Measurements from ENCODE around the gene TMEM86B. TPM values are rescaled to one million over a fixed set of nuclear protein-coding genes. Genes with fewer than 3 reads are reported as not detected.

The TMEM86B gene
- total and polyA plus RNA-seq, 2 experiments from 2014 or later = 1.1 to 3.2 TPM

- Mint-ChIP-seq H3K4me3 (no peak overlapping the region), H3K4me1 (no peaks in the 10 kb centered on the region), H3K27ac (no peak overlapping the region), H3K36me3 (ENCODE audit: low read depth) (peaks cover 13% of the 10 kb centered on the region), H3K27me3 (ENCODE audit: insufficient read depth, low read depth, poor library complexity) (peaks cover 7% of the 10 kb centered on the region), H3K9me3 (peaks cover 3% of the 10 kb centered on the region; the same call in 2 of the 3 replicates)
- no peak for TF ChIP-seq ZNF114 (CRISPR knock-in tag; IDR thresholded peaks at IDR 0.05)
- TF ChIP-seq CTCF (conservative IDR thresholded peaks at IDR 0.05; ENCODE audit: low read depth in 2 of 2) = 0 out of 4 replicates have a peak, but pooled peaks of 1 of the 2 experiments have one; percentile 4
- no peak for TF ChIP-seq ZNF331 (CRISPR knock-in tag; IDR thresholded peaks at IDR 0.05; ENCODE audit: low read depth)
- TF ChIP-seq EZH2 (IDR thresholded peaks at IDR 0.05; ENCODE audit: low read depth, unreplicated experiment) = no peak
- TF ChIP-seq POLR2AphosphoS5 (IDR thresholded peaks at IDR 0.05; ENCODE audit: low read depth) = no peak
- Histone ChIP-seq H3F3A (replicated peaks; ENCODE audit: low read depth) (peaks cover 5% of the 10 kb centered on the region; the same call in 1 of the 2 replicates), H3K79me2 (replicated peaks; ENCODE audit: insufficient read depth) (no peaks in the 10 kb centered on the region), H3K36me3 (ENCODE audit: insufficient read depth) (no peaks in the 10 kb centered on the region; the same call in 1 of the 2 replicates), H3K27ac (ENCODE audit: low read depth) (no peak overlapping the region), H3K9me2 (ENCODE audit: insufficient read depth) (no peaks in the 10 kb centered on the region), H3K27me3 (ENCODE audit: insufficient read depth) (no peaks in the 10 kb centered on the region), H4K20me1 (replicated peaks; ENCODE audit: insufficient read depth) (peaks cover 2% of the 10 kb centered on the region; the same call in 1 of the 2 replicates), H3K4me1 (ENCODE audit: insufficient read depth) (no peaks in the 10 kb centered on the region), H3K4me2 (no peak overlapping the region), H3K4me3 (no peak overlapping the region), H2AFZ (no peak overlapping the region)
- ATAC-seq (peak; percentile 70), DNase-seq (ENCODE audit: low spot score) (peak; percentile 54)
These were observed 43.6 kb upstream of the TMEM86B start for GRCh38 chr19:55272142-55272541.

GRCh38 chr19:55270172-55270942, 41.8 kb upstream of the TMEM86B start:
- peaks cover 2% of the 10 kb centered on the region; the same call in 1 of the 2 replicates for H4K20me1 ChIP-seq (replicated peaks; ENCODE audit: insufficient read depth)
- ATAC-seq (no peak), DNase-seq (ENCODE audit: low spot score) (no peak)
- H3K36me3 ChIP-seq (ENCODE audit: insufficient read depth) = no peaks in the 10 kb centered on the region; the same call in 1 of the 2 replicates
- H3F3A ChIP-seq (replicated peaks; ENCODE audit: low read depth) = peaks cover 5% of the 10 kb centered on the region; the same call in 1 of the 2 replicates
- H3K4me3 ChIP-seq = no peak overlapping the region
- Mint-ChIP-seq H3K36me3 (ENCODE audit: low read depth) (peaks cover 16% of the 10 kb centered on the region), H3K9me3 (peaks cover 11% of the 10 kb centered on the region), H3K27me3 (ENCODE audit: insufficient read depth, low read depth, poor library complexity) (peaks cover 3% of the 10 kb centered on the region), H3K4me1 (no peaks in the 10 kb centered on the region), H3K4me3 (no peak overlapping the region; the same call in 2 of the 3 replicates), H3K27ac (no peak overlapping the region)
- H3K79me2 ChIP-seq (replicated peaks; ENCODE audit: insufficient read depth) = 0 out of 2 replicates have a peak, but pooled peaks cover 4% of the 10 kb centered on the region
- no peaks in the 10 kb centered on the region for H3K9me2 ChIP-seq (ENCODE audit: insufficient read depth)
- H3K4me2 ChIP-seq = no peak overlapping the region
- no peaks in the 10 kb centered on the region for H3K4me1 ChIP-seq (ENCODE audit: insufficient read depth)
- H3K27me3 ChIP-seq (ENCODE audit: insufficient read depth) = no peaks in the 10 kb centered on the region
- H2AFZ ChIP-seq = no peak overlapping the region
- H3K27ac ChIP-seq (ENCODE audit: low read depth) = no peak overlapping the region
- no peak for TF ChIP-seq NANOG (IDR thresholded peaks at IDR 0.05; ENCODE audit: borderline replicate concordance)
- TF ChIP-seq ETS1 (IDR thresholded peaks at IDR 0.05) = no peak
- no peak for TF ChIP-seq STAT1 (IDR thresholded peaks at IDR 0.05; ENCODE audit: unreplicated experiment)
- TF ChIP-seq ZNF114 (CRISPR knock-in tag; IDR thresholded peaks at IDR 0.05) = no peak
- TF ChIP-seq EZH2 (IDR thresholded peaks at IDR 0.05; ENCODE audit: low read depth, unreplicated experiment) = no peak
- no peak for TF ChIP-seq EZH2phosphoT487 (IDR thresholded peaks at IDR 0.05; ENCODE audit: unreplicated experiment)
- TF ChIP-seq ZNF462 (CRISPR knock-in tag; IDR thresholded peaks at IDR 0.05) = no peak
- no peak for TF ChIP-seq ZNF331 (CRISPR knock-in tag; IDR thresholded peaks at IDR 0.05; ENCODE audit: low read depth)
- TF ChIP-seq CREB1 (CRISPR knock-in tag; IDR thresholded peaks at IDR 0.05; ENCODE audit: low read depth) = no peak

Data from GM23338 (cell line).